Dendritic cell treated with granulocyte-macrophage colony-stimulating factor and Interleukin-4, amounts not matched to agents 40 ng/mL and 50 ng/mL, for 4 days (primary cell): ENCODE measurements around the gene IRGQ.
A peak's percentile ranks its signal among the peaks of the same experiment; 100 is the strongest.

ENCODE experiments used
- H3K27ac Mint-ChIP-seq: one replicate; pipeline ENCODE4 v1.8.0; 2022; ENCODE audit warnings: mild to moderate bottlenecking, mixed read lengths
- H3K27me3 Mint-ChIP-seq: one replicate; pipeline ENCODE4 v1.8.0; 2022; ENCODE audit warnings: mild to moderate bottlenecking, mixed read lengths
- H3K36me3 Mint-ChIP-seq: one replicate; pipeline ENCODE4 v1.8.0; 2022; ENCODE audit warnings: low read depth, mixed read lengths
- H3K4me1 Mint-ChIP-seq: one replicate; pipeline ENCODE4 v1.8.0; 2022; ENCODE audit warnings: low read depth, mixed read lengths
- H3K4me3 Mint-ChIP-seq: one replicate; pipeline ENCODE4 v1.8.0; 2022; ENCODE audit warnings: mild to moderate bottlenecking, moderate library complexity, mixed read lengths
- H3K9me3 Mint-ChIP-seq: one replicate; pipeline ENCODE4 v1.8.0; 2022; ENCODE audit warnings: mixed read lengths
- intact Hi-C: fragments of 100-400 bp; cut with micrococcal nuclease; formaldehyde crosslinking; loops from one replicate; pipeline ENCODE4 v1.15.0; 2022

The IRGQ gene

DNA sequence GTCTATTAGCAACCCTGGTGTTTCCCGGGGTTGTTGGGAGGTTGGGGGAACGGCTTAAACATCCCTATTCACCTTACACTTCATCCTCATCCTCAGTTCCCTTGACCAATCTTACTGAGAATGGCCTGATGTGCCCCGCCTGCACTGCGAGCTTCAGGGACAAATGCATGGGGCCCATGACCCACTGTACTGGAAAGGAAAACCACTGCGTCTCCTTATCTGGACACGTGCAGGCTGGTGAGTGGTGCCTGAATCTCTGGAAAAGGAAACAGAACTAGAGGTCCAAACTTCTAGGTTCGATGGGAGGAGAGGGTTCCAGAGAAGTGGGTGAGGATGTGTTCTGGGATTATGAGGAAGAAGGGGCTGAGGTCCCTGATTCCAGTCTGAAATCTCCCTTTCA is 14.5 kb downstream of the IRGQ start:
- H3K27ac Mint-ChIP-seq, result peak overlapping the region; percentile 16
- intact Hi-C loops, result no loop called here
- H3K27me3 Mint-ChIP-seq, result no peaks in the 10 kb centered on the region
- H3K9me3 Mint-ChIP-seq, result no peaks in the 10 kb centered on the region
- peaks cover 10% of the 10 kb centered on the region for H3K36me3 Mint-ChIP-seq
- H3K4me3 Mint-ChIP-seq, result no peak overlapping the region
- peaks cover 41% of the 10 kb centered on the region for H3K4me1 Mint-ChIP-seq

DNA sequence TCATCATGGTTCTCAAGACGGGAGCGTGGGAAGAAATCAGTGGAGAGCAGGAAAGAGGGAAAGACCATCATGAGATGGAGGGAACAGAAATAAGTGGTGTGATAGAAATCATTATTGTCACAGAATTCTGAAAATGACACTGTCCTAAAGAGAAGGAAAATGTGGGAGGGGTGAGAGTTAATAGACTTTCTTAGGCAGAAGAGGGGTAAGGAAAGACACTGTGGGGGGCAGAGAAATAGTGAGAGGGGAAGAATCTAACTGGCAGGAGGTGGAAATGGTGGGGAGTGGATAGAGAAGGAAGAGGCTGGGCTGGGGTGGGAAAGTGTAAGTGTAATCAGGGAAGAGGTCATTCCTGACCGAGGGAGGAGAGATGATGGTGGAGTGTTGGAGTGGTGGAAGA is 17.1 kb downstream of the IRGQ start:
- H3K27ac Mint-ChIP-seq, result peak overlapping the region; percentile 2
- intact Hi-C loops, result no loop called here

DNA sequence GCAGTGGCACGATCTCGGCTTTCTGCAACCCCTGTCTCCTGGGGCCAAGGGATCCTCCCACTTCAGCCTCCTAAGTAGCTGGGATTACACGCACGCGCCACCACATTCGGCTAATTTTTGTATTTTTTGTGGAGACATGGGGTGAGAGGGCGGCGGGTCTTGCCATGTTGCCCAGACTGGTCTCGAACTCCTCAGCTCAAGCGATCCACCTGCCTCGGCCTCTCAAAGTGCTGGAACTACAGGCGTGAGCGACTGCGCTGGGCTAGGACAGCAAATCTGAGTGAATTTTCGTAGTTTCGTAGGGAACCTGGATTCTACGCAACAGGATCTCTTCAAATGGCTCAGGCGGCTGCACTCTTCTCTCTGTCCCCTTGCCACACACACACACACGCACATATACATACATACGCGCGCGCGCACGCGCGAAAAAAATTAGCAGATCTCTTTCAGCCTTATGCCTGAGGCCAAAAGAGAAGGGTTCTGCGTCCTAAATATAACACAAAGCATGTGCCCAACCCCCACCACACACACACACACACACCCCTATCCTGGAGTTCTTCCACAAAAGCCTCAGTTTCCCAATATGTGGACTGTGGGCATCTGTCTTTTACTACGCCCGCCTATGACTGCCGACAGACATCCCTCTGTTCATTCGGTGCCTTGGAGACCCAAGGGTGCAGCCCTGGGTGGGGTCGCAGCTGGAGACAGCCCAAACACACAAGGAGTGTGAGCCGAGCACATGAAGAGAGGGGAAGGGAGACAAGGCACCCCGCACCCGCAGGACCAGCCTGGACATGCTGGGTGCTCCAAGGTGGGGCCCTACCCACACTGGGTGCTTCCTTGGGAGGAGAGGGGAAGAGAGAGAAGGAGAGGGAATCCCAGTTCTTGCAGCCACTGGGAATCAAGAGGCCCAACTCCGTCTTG is 19.7 kb downstream of the IRGQ start:
- no peaks in the 10 kb centered on the region for H3K9me3 Mint-ChIP-seq
- H3K27me3 Mint-ChIP-seq, result no peaks in the 10 kb centered on the region
- H3K27ac Mint-ChIP-seq, result peak overlapping the region; percentile 94
- intact Hi-C loops, result loop anchor here (1.0 kb wide), 1 partner anchor 20 kb away; the partner anchor contains the start of genes IRGQ and ZNF576
- peaks cover 43% of the 10 kb centered on the region for H3K4me1 Mint-ChIP-seq
- H3K36me3 Mint-ChIP-seq, result peaks cover 18% of the 10 kb centered on the region
- H3K4me3 Mint-ChIP-seq, result peak overlapping the region; percentile 50

More for the DNA sequence above, 17.1 kb downstream of the IRGQ start:
- no peaks in the 10 kb centered on the region for H3K9me3 Mint-ChIP-seq
- peaks cover 7% of the 10 kb centered on the region for H3K36me3 Mint-ChIP-seq
- H3K4me3 Mint-ChIP-seq, result no peak overlapping the region
- H3K27me3 Mint-ChIP-seq, result no peaks in the 10 kb centered on the region
- H3K4me1 Mint-ChIP-seq, result peaks cover 38% of the 10 kb centered on the region

DNA sequence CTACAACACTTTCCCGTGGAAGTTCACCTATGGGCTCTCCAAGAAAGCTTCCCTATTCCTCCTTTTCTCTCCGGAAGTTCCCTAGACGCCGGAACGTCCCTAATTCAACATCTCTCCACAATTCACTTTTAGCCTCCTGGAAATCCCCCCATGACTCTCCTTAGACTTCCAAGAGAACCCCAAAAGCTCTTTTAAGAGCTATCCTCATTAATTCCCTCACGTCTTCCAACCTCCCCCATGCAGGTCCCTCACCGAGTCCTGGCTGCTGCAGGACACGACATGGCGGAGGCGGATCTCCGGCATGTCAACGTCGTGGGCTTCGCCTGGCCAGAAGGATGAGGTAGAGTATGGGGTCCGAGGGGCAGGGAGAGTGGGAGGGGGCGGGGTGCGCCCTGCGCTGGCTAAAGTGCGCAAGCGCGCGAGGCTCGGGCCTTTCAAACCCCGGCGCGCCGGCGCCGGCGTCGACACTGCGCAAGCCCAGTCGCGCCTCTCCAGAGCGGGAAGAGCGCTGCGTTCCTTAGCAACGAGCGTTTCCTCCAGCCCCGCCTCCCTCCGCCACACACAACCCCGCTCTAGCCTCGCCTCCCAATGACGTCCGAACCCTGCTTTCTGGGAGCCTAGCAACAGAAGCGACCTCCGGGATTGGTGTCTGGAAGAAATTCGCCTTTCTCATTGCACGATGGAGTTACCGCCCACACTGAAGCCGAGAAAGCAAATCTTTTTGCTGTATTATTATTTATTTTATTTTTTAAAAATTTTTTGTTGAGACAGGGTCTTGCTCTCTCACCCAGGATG is 20.6 kb downstream of the IRGQ start, which contains the start of the genes PINLYP and XRCC1:
Gene PINLYP, plus strand, starts transcription at position 646 of the 795 bp plus-strand sequence. CDS start 1,391 bp downstream, outside the sequence.
Gene XRCC1, minus strand, starts transcription at position 372 of the 795 bp plus-strand sequence. Its CDS starts 69 bp downstream, at position 303.
- Mint-ChIP-seq H3K27me3 (no peaks in the 10 kb centered on the region), H3K4me3 (peak within 1 kb of the TSS; percentile 94), H3K4me1 (peaks cover 44% of the 10 kb centered on the region), H3K36me3 (peaks cover 26% of the 10 kb centered on the region), H3K27ac (peak within 1 kb of the TSS; percentile 94), H3K9me3 (no peaks in the 10 kb centered on the region)
- intact Hi-C loops, result loop anchor here (1.0 kb wide), 1 partner anchor 21 kb away; the partner anchor contains the start of genes IRGQ and ZNF576

DNA sequence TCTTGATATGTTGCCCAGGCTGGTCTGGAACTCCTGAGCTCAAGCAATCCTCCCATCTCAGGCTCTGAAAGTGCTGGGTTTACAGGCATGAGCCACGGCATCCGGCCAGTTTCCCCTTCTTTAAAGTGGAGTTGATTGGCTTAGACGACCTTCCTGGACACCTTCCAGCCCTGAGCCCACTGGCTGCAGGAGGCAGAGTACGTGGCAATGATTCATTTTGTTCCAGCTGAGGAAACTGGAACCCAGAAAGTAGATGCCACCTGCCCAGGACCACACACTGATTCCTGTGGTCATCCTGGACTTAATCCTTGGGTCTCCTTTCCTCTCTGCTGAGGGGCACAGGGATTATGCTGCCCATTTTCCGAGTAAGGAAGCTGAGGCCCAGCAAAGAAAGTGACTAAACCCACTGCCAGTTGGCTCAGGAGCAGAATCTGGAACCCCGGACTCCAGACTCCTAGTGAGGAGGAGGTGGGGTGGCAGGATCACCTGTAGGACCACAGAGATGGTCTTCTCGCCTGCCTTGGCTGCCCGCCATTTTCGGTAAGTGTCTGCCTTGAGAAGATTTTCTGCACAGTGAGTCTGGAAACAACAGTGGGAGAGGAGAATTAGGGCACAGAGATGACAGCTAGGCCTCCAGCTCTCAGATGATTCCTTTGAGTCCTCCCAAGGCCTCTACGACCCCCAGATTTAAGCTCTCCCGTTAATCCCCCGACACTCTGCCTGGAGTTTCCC is 21.3 kb downstream of the IRGQ start:
- Mint-ChIP-seq H3K4me3 (peak overlapping the region; percentile 94), H3K36me3 (peaks cover 34% of the 10 kb centered on the region), H3K4me1 (peaks cover 40% of the 10 kb centered on the region), H3K9me3 (no peaks in the 10 kb centered on the region), H3K27me3 (no peaks in the 10 kb centered on the region), H3K27ac (peak overlapping the region; percentile 94)
- intact Hi-C loops, result loop anchor here (1.0 kb wide), 1 partner anchor 22 kb away; the partner anchor contains the start of genes IRGQ and ZNF576

DNA sequence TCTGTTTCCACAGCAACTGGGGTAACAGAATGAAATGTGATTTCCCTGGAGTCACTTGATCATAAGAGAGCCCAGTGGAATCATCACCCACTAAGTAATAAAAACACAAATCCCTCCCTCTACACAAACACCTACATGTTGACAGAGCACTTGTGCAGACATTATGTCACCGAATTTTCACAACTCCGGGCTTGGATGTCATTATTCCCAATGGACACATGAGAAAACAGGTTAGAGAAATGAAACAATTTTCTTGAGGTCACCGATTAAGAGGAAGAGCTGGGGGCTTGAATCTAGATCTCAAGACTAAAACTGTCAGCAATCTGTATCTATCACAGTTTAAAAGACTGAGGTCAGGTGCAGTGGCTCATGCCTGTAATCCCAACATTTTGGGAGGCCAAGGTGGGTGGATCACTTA is 23.8 kb downstream of the IRGQ start:
- Mint-ChIP-seq H3K27me3 (no peaks in the 10 kb centered on the region), H3K4me1 (peaks cover 30% of the 10 kb centered on the region)
- intact Hi-C loops, result no loop called here

DNA sequence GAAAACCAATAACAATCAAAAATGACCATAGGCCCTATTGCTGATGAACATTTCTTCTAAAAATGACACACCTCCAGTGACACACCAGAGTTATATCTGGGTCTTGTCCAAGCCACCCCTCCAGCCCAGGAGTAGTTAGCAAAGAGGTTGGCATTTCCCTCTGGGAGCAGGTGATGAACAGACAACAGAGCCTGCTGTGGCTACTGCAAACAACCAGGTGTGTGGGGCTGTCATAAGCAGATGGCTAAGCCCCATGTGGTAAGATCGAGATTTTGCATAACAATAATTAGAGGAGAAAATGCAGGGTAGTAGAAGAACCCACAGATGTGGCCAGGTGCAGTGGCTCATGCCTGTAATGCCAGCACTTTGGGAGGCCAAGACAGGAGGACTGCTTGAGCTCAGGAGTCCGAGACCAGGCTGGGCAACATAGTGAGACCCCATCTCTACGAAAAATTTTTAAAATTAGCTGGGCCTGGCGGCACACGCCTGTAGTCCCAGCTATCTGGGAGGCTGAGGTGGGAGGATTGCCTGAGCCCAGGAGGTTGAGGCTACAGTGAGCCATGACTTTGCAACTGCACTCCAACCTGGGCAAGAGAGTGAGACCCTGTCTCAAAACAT is 25.7 kb downstream of the IRGQ start:
- Mint-ChIP-seq H3K27ac (no peak overlapping the region), H3K4me3 (no peak overlapping the region), H3K4me1 (peaks cover 22% of the 10 kb centered on the region), H3K9me3 (no peaks in the 10 kb centered on the region), H3K27me3 (no peaks in the 10 kb centered on the region), H3K36me3 (peaks cover 47% of the 10 kb centered on the region)
- intact Hi-C loops, result no loop called here

More for the DNA sequence above, 23.8 kb downstream of the IRGQ start:
- Mint-ChIP-seq H3K9me3 (no peaks in the 10 kb centered on the region), H3K36me3 (peaks cover 43% of the 10 kb centered on the region), H3K27ac (no peak overlapping the region), H3K4me3 (no peak overlapping the region)

DNA sequence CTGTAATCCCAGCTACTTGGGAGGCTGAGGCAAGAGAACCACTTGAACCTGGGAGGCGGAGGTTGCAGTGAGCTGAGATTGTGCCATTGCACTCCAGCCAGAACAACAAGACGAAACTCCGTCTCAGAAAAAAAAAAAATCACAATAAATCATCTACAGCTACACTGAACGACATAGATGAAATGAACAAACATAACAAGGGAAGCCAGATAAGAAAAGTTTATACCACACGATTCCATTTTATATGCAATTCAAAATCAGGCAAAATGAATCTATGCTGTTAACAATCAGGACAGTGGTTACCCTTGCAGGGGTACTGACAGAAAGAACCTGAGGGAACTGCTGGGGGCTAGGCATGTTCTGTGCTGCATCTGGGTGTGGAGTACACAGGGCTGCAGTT is 26.3 kb downstream of the IRGQ start:
- intact Hi-C loops, result no loop called here
- H3K4me1 Mint-ChIP-seq, result peaks cover 21% of the 10 kb centered on the region
- no peak overlapping the region for H3K4me3 Mint-ChIP-seq
- no peaks in the 10 kb centered on the region for H3K27me3 Mint-ChIP-seq
- no peaks in the 10 kb centered on the region for H3K9me3 Mint-ChIP-seq
- H3K36me3 Mint-ChIP-seq, result peaks cover 42% of the 10 kb centered on the region
- no peak overlapping the region for H3K27ac Mint-ChIP-seq

DNA sequence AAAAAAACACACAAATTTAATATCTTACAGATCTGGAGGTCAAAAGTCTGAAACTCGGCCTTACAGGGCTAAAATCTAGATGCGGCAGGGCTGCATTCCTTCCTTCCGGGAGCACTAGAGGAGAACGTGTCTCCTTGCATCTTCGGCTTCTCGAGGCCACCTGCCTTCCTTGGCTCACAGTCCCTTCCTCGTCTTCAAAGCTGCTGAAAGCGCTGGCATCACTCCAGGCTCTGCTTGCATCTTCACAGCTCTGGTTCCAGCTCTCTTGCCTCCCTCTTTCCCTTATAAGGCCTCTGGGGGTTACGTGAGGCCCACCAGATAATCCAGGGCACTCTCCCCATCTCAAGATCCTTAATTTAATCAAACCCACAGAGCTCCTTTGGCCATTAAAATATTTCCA is 31.1 kb downstream of the IRGQ start:
- Mint-ChIP-seq H3K27ac (peak overlapping the region; percentile 5), H3K4me1 (peaks cover 28% of the 10 kb centered on the region), H3K4me3 (no peak overlapping the region), H3K9me3 (no peaks in the 10 kb centered on the region), H3K36me3 (peaks cover 49% of the 10 kb centered on the region), H3K27me3 (no peaks in the 10 kb centered on the region)
- intact Hi-C loops, result loop anchor here (5.0 kb wide), 1 partner anchor 33 kb away; the partner anchor contains the start of genes IRGQ and ZNF576

DNA sequence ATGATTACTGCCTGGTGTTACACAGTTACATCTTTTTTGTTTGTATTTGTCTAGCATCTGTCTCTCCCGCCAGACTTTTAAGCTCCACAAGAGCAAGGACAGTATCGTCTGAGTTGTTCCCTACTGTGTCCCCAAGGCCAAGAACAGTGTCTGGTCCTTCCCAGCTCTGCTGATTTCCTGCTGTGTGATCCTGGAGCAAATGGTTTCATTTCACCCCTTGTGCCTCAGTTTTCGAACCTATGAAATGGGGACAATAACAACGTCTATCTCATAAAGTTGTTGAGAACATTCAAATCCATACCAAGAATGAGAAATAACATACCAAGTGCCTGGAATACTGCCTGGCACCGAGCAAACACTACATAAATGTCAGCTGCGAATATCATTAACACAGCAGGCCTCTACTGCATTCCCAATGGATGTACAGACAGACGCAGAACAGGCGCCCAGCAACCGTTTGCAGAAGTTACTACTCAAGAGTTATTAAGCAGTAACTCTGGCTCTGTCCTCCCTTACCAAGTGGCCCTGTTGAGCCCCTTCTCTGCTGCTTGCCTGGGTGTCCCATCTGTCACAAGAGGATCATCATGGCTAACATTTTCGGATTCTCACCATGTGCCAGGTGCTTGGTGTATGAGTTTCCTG is 32.0 kb downstream of the IRGQ start:
- no peak overlapping the region for H3K4me3 Mint-ChIP-seq
- H3K27me3 Mint-ChIP-seq, result no peaks in the 10 kb centered on the region
- peaks cover 28% of the 10 kb centered on the region for H3K4me1 Mint-ChIP-seq
- intact Hi-C loops, result loop anchor here (5.0 kb wide), 1 partner anchor 33 kb away; the partner anchor contains the start of genes IRGQ and ZNF576
- no peaks in the 10 kb centered on the region for H3K9me3 Mint-ChIP-seq
- peaks cover 51% of the 10 kb centered on the region for H3K36me3 Mint-ChIP-seq
- H3K27ac Mint-ChIP-seq, result peak overlapping the region; percentile 71

DNA sequence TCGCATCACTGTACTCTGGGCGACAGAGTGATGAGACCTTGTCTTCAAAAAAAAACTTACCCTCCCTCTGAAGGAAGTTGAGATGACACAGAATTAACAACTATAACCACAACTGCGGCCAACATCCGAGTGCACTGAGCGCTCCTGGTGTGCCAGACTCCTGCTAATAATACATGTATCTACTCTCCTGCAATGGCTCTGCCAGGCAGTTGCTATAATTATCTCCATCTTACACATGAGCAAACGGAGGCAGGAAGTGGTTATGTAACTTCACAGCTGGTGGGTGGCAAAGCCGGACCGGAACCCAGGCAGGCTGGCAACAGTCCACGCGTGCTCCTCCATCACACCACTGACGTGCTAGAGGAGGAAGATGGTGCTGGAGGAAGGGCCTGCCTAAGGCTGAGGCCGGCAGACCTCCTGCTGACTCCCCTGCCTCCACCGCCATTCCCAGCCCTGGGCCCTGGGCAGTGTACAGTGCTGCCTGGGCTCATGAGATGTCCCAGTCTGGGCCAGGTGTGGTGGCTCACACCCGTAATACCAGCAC is 33.2 kb downstream of the IRGQ start:
- Mint-ChIP-seq H3K4me1 (peaks cover 28% of the 10 kb centered on the region), H3K27me3 (no peaks in the 10 kb centered on the region), H3K27ac (peak overlapping the region; percentile 71), H3K4me3 (peak overlapping the region; percentile 37), H3K36me3 (peaks cover 51% of the 10 kb centered on the region), H3K9me3 (no peaks in the 10 kb centered on the region)
- intact Hi-C loops, result loop anchor here (5.0 kb wide), 1 partner anchor 35 kb away; the partner anchor contains the start of genes IRGQ and ZNF576

DNA sequence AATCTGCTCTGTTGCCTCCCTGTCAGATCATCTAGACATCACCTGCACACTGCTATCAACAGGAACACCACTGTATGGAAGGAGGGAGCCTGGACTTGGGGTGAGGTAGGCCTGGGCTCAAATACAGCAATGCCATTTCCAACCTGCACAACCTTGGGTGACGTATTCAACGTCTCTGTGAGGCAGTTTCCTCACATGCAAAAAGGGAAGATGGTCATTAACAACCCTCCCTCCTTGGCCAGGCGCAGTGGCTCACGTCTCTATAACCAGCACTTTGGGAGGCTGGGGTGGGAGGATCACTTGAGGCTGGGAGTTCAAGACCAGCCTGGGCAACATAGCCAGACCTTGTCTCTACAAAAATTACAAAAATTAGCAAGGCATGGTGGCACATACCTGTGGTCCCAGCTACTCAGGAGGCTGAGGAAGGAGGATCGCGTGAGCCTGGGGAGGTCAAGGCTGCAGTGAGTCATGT is 33.7 kb downstream of the IRGQ start:
- Mint-ChIP-seq H3K4me1 (peaks cover 28% of the 10 kb centered on the region), H3K36me3 (peaks cover 56% of the 10 kb centered on the region)

More for the DNA sequence above, 33.7 kb downstream of the IRGQ start:
- no peak overlapping the region for H3K4me3 Mint-ChIP-seq
- no peaks in the 10 kb centered on the region for H3K9me3 Mint-ChIP-seq
- intact Hi-C loops, result loop anchor here (5.0 kb wide), 1 partner anchor 35 kb away; the partner anchor contains the start of genes IRGQ and ZNF576
- no peaks in the 10 kb centered on the region for H3K27me3 Mint-ChIP-seq
- peak overlapping the region; percentile 71 for H3K27ac Mint-ChIP-seq
